BLaER1 treated with 17β-estradiol and CSF1 and Interleukin-3, amounts not matched to agents 10 nM and 100 nM (cell line): ENCODE data around the gene EIF4B.

Experiments used
- H3K27ac ChIP-seq, 11 experiments: shearing (Covaris generic); formaldehyde crosslinking; 2 replicates each; pipeline ENCODE4 v1.8.1; 2022
- H3K27me3 ChIP-seq, 11 experiments: shearing (Covaris generic); formaldehyde crosslinking; 2 replicates each; pipeline ENCODE4 v1.8.1; 2022
- H3K36me3 ChIP-seq, 11 experiments: shearing (Covaris generic); formaldehyde crosslinking; 2 replicates each; pipeline ENCODE4 v1.8.1; 2022
- H3K4me1 ChIP-seq, 10 experiments: shearing (Covaris generic); formaldehyde crosslinking; 2 replicates each; pipeline ENCODE4 v1.8.1; 2022
- H3K4me2 ChIP-seq, 11 experiments: shearing (Covaris generic); formaldehyde crosslinking; 2 replicates each; pipeline ENCODE4 v1.8.1; 2022
- H3K4me3 ChIP-seq, 10 experiments: shearing (Covaris generic); formaldehyde crosslinking; 2 replicates each; pipeline ENCODE4 v1.8.1; 2022
- H3K9ac ChIP-seq, 11 experiments: shearing (Covaris generic); formaldehyde crosslinking; 2 replicates each; pipeline ENCODE4 v1.8.1; 2022
- H3K9me3 ChIP-seq, 11 experiments: shearing (Covaris generic); formaldehyde crosslinking; replicated peaks in 1 of 11; 2 replicates each; pipeline ENCODE4 v1.8.1; 2022
- H4K20me1 ChIP-seq, 11 experiments: shearing (Covaris generic); formaldehyde crosslinking; 2 replicates each; pipeline ENCODE4 v1.8.1; 2022
- Cebpa-rat ChIP-seq, 11 experiments: shearing (Covaris generic); IDR thresholded peaks; 2 replicates each; pipeline ENCODE4 v1.8.1; 2022

EIF4B gene

DNA sequence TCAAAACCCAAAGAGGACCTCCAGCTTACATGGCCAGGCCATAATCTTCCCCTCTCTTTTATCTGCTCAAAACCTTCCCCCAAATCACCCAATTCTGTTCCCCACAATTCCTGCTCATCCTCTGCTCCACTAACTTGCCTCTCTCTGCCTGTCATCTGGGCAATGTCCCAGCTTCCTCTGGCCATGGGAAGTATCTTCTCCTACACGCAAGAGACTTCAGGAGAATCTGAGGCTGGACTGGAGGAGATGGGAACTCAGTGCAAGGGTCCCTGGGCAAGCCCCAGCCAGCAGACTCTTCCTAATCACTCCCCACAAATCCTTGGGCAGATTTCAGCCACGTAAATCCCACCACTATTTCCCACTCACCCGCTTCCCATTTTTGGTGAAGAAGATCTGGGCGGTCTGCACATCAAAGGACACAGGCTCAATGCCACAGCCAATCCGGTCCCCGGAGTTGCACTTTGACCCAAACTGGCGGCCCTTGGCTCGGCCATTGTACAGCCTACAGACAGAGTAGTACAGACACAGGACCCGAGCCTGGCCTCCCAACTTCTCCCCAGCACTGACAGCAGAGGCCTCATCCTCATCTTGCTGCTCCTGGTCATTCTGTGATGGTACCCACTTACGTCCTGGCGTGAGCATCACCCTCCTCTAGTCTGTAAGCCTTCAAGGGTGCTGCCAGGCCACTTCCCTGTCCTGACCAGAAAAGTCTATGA, 68.2 kb downstream of the EIF4B start:
- Histone ChIP-seq H3K4me3 (no peak overlapping the region), H3K9me3 (no peaks in the 10 kb centered on the region), H3K27me3 (no peaks in the 10 kb centered on the region), H3K4me2 (peak overlapping the region in 2 of 11 experiments; percentile 60 to 63; a peak in 1 of 22 replicates), H3K27ac (no peak overlapping the region), H3K4me1 (peaks cover 32 to 61% (median 44%) of the 10 kb centered on the region in 10 experiments), H4K20me1 (peaks cover 0 to 23% (median 0%) of the 10 kb centered on the region in 11 experiments; a peak in 6 of 22 replicates), H3K9ac (no peak overlapping the region), H3K36me3 (peaks cover 44 to 70% (median 57%) of the 10 kb centered on the region in 11 experiments)
- TF ChIP-seq Cebpa-rat (IDR thresholded peaks at IDR 0.05) = no peak

GRCh38 chr12:53074999-53075370, 68.7 kb downstream of the EIF4B start:
- Histone ChIP-seq H3K27me3 (no peaks in the 10 kb centered on the region), H3K4me2 (no peak overlapping the region), H3K4me1 (peaks cover 36 to 64% (median 49%) of the 10 kb centered on the region in 10 experiments), H3K36me3 (peaks cover 44 to 65% (median 52%) of the 10 kb centered on the region in 11 experiments), H3K9me3 (no peaks in the 10 kb centered on the region), H3K27ac (no peak overlapping the region), H3K4me3 (no peak overlapping the region), H4K20me1 (peaks cover 0 to 17% (median 0%) of the 10 kb centered on the region in 11 experiments; a peak in 5 of 22 replicates), H3K9ac (no peak overlapping the region)
- no peak for TF ChIP-seq Cebpa-rat (IDR thresholded peaks at IDR 0.05)

DNA sequence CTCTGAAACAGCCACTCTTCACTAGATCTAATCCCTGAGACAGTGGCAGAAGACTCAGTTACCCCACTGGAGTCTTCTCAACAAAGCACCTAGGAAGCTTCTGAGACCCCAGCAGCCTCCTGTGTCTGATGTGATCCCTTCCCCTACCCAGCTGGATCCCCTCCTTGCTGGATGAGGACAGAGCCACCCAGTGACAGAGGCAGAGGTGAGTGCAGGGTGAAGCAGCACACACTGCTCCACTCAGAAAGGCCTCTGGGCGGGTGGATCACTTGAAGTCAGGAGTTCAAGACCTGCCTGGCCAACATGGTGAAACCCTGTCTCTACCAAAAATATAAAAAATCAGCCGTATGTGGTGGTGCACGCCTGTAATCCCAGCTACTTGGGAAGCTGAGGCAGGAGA, 70.2 kb downstream of the EIF4B start:
- TF ChIP-seq Cebpa-rat (IDR thresholded peaks at IDR 0.05) = no peak
- H3K27me3 ChIP-seq = no peaks in the 10 kb centered on the region
- peaks cover 0 to 14% (median 0%) of the 10 kb centered on the region in 11 experiments; a peak in 3 of 22 replicates for H4K20me1 ChIP-seq
- H3K4me3 ChIP-seq = no peak overlapping the region
- no peak overlapping the region for H3K27ac ChIP-seq
- peak overlapping the region in 3 of 11 experiments; percentile 6 to 41 (median 9); a peak in 3 of 22 replicates for H3K9ac ChIP-seq
- no peak overlapping the region for H3K4me2 ChIP-seq
- peaks cover 32 to 62% (median 42%) of the 10 kb centered on the region in 10 experiments for H3K4me1 ChIP-seq
- H3K9me3 ChIP-seq = no peaks in the 10 kb centered on the region
- H3K36me3 ChIP-seq = peaks cover 32 to 52% (median 41%) of the 10 kb centered on the region in 11 experiments

GRCh38 chr12:53077030-53077429, 70.8 kb downstream of the EIF4B start:
- Histone ChIP-seq H3K4me1 (peaks cover 27 to 57% (median 36%) of the 10 kb centered on the region in 10 experiments), H3K4me3 (no peak overlapping the region), H4K20me1 (peaks cover 0 to 8% (median 0%) of the 10 kb centered on the region in 11 experiments; a peak in 3 of 22 replicates), H3K36me3 (peaks cover 31 to 47% (median 40%) of the 10 kb centered on the region in 11 experiments), H3K9ac (peak overlapping the region in 4 of 11 experiments; percentile 3 to 90 (median 18); a peak in 2 of 22 replicates), H3K27ac (no peak overlapping the region), H3K4me2 (peak overlapping the region in 5 of 11 experiments; percentile 86 to 98 (median 95); a peak in 6 of 22 replicates), H3K27me3 (no peaks in the 10 kb centered on the region), H3K9me3 (no peaks in the 10 kb centered on the region)
- no peak for TF ChIP-seq Cebpa-rat (IDR thresholded peaks at IDR 0.05)

GRCh38 chr12:53078425-53079225, 72.4 kb downstream of the EIF4B start:
- peak overlapping the region; percentile 66 to 83 (median 76) for H3K4me3 ChIP-seq
- H3K4me2 ChIP-seq = peak overlapping the region; percentile 84 to 98 (median 95)
- H3K9me3 ChIP-seq = peaks cover 0 to 2% (median 0%) of the 10 kb centered on the region in 11 experiments; a peak in 2 of 22 replicates
- H3K4me1 ChIP-seq = peaks cover 18 to 41% (median 24%) of the 10 kb centered on the region in 10 experiments
- peaks cover 31 to 43% (median 37%) of the 10 kb centered on the region in 11 experiments for H3K36me3 ChIP-seq
- no peaks in the 10 kb centered on the region for H4K20me1 ChIP-seq
- no peak for TF ChIP-seq Cebpa-rat (IDR thresholded peaks at IDR 0.05)
- peak overlapping the region; percentile 77 to 90 (median 83) for H3K9ac ChIP-seq
- H3K27me3 ChIP-seq = no peaks in the 10 kb centered on the region
- peak overlapping the region; percentile 25 to 90 (median 85); a peak in 20 of 22 replicates for H3K27ac ChIP-seq

GRCh38 chr12:53079226-53080117, 73.2 kb downstream of the EIF4B start, which contains the start of gene SPRYD3:
Gene SPRYD3 (minus strand): TSS chr12:53079390. CDS start chr12:53079333, 57 bp downstream.
- H3K9me3 ChIP-seq = peaks cover 0 to 11% (median 6%) of the 10 kb centered on the region in 11 experiments; a peak in 12 of 22 replicates
- peak within 1 kb of the TSS; percentile 77 to 90 (median 83) for H3K9ac ChIP-seq
- H4K20me1 ChIP-seq = no peaks in the 10 kb centered on the region
- peaks cover 18 to 32% (median 22%) of the 10 kb centered on the region in 10 experiments for H3K4me1 ChIP-seq
- peaks cover 23 to 35% (median 29%) of the 10 kb centered on the region in 11 experiments for H3K36me3 ChIP-seq
- peak within 1 kb of the TSS; percentile 93 to 98 (median 95) for H3K4me2 ChIP-seq
- no peaks in the 10 kb centered on the region for H3K27me3 ChIP-seq
- TF ChIP-seq Cebpa-rat (IDR thresholded peaks at IDR 0.05) = no peak
- peak within 1 kb of the TSS; percentile 66 to 83 (median 76) for H3K4me3 ChIP-seq
- peak within 1 kb of the TSS; percentile 68 to 90 (median 85) for H3K27ac ChIP-seq

- no peaks in the 10 kb centered on the region for H4K20me1 ChIP-seq
- H3K9me3 ChIP-seq = peaks cover 0 to 14% (median 8%) of the 10 kb centered on the region in 11 experiments; a peak in 12 of 22 replicates
- H3K27me3 ChIP-seq = no peaks in the 10 kb centered on the region
- peaks cover 0 to 3% (median 0%) of the 10 kb centered on the region in 11 experiments; a peak in 2 of 22 replicates for H3K36me3 ChIP-seq
- H3K4me1 ChIP-seq = peaks cover 16 to 22% (median 17%) of the 10 kb centered on the region in 10 experiments
- no peak overlapping the region for H3K27ac ChIP-seq
- H3K4me2 ChIP-seq = no peak overlapping the region
- no peak overlapping the region for H3K9ac ChIP-seq
- no peak overlapping the region for H3K4me3 ChIP-seq
- TF ChIP-seq Cebpa-rat (IDR thresholded peaks at IDR 0.05) = no peak
These were observed 76.5 kb downstream of the EIF4B start for GRCh38 chr12:53082637-53083175.

- H3K36me3 ChIP-seq = no peaks in the 10 kb centered on the region
- no peak overlapping the region for H3K9ac ChIP-seq
- H3K27me3 ChIP-seq = no peaks in the 10 kb centered on the region
- H3K27ac ChIP-seq = no peak overlapping the region
- H3K4me1 ChIP-seq = no peaks in the 10 kb centered on the region
- no peak for TF ChIP-seq Cebpa-rat (IDR thresholded peaks at IDR 0.05)
- no peak overlapping the region for H3K4me2 ChIP-seq
- H3K9me3 ChIP-seq = peaks cover 0 to 14% (median 8%) of the 10 kb centered on the region in 11 experiments; a peak in 12 of 22 replicates
- no peak overlapping the region for H3K4me3 ChIP-seq
- no peaks in the 10 kb centered on the region for H4K20me1 ChIP-seq
These were observed 80.1 kb downstream of the EIF4B start for GRCh38 chr12:53086361-53086760.
